Astrocyte (in vitro differentiated cells and primary cell): ENCODE results near the gene LILRA2.

Source experiments
- EZH2 ChIP-seq: IDR thresholded peaks from 2 replicates; pipeline ENCODE4 v1.6.1; 2012; ENCODE audit warnings: mild to moderate bottlenecking, low read length, inconsistent platforms; ENCODE audit not compliant: insufficient read depth
- TF ChIP-seq, protein P1 (sequence below): IDR thresholded peaks from 2 replicates; pipeline ENCODE4 v1.5.1; 2011; ENCODE audit warnings: low read depth, mild to moderate bottlenecking, inconsistent platforms, low read length, moderate library complexity; ENCODE audit not compliant: insufficient read depth

DNA sequence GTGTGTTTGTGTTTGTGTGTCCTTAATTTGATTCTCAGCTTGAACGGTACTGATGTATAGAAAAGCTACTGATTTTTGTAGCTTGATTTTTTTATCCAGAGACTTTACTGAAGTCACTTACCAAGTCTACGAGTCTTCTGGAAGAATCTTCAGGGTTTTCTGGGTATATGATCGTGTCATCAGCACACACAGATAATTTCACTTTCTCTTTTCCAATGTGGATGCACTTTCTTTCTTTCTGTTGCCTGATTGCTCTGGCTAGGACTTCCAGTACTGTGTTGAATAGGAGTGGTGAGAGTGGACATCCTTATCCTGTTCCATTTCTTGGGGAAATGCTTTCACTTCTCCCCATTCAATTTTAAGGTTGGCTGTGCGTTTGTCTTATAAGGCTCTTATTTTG is 48.8 kb downstream of the LILRA2 start:
- TF ChIP-seq, protein P1, sequence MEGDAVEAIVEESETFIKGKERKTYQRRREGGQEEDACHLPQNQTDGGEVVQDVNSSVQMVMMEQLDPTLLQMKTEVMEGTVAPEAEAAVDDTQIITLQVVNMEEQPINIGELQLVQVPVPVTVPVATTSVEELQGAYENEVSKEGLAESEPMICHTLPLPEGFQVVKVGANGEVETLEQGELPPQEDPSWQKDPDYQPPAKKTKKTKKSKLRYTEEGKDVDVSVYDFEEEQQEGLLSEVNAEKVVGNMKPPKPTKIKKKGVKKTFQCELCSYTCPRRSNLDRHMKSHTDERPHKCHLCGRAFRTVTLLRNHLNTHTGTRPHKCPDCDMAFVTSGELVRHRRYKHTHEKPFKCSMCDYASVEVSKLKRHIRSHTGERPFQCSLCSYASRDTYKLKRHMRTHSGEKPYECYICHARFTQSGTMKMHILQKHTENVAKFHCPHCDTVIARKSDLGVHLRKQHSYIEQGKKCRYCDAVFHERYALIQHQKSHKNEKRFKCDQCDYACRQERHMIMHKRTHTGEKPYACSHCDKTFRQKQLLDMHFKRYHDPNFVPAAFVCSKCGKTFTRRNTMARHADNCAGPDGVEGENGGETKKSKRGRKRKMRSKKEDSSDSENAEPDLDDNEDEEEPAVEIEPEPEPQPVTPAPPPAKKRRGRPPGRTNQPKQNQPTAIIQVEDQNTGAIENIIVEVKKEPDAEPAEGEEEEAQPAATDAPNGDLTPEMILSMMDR: no peak
- TF ChIP-seq EZH2: no peak
